Liver (tissue), 3 donors: ENCODE data around the gene LRRD1.

Source experiments
- CTCF ChIP-seq: fragments of 150-350 bp; IDR thresholded peaks from 2 replicates; pipeline ENCODE4 v1.5.1; 2017; ENCODE audit warnings: improper control_type of control experiment, low read depth, low read length; ENCODE audit not compliant: missing input control
- GABPA ChIP-seq, 2 donors: IDR thresholded peaks in 1 of 2; conservative IDR thresholded peaks in 1 of 2; 2 replicates each; pipeline ENCODE4 v1.6.1; 2016; ENCODE audit warnings: antibody characterized with exemption in 2 of 2, mild to moderate bottlenecking in 1 of 2, moderate library complexity in 1 of 2
- JUND ChIP-seq, 2 donors: IDR thresholded peaks; 2 replicates each; pipeline ENCODE4 v1.6.1; 2016; ENCODE audit warnings: antibody characterized with exemption in 2 of 2
- MAX ChIP-seq: IDR thresholded peaks from 2 replicates; pipeline ENCODE4 v1.6.1; 2016; ENCODE audit warnings: antibody characterized with exemption
- RAD21 ChIP-seq, 2 donors: IDR thresholded peaks; 2 replicates each; pipeline ENCODE4 v1.6.1; 2016; ENCODE audit warnings: antibody characterized with exemption in 2 of 2, mild to moderate bottlenecking in 2 of 2
- REST ChIP-seq: IDR thresholded peaks from 2 replicates; pipeline ENCODE4 v1.6.1; 2016; ENCODE audit warnings: antibody characterized with exemption, mild to moderate bottlenecking
- RXRA ChIP-seq, 2 donors: IDR thresholded peaks; 2 replicates each; pipeline ENCODE4 v1.6.1; 2017 to 2018; ENCODE audit warnings: antibody characterized with exemption in 2 of 2, mild to moderate bottlenecking in 1 of 2
- SP1 ChIP-seq: IDR thresholded peaks from 2 replicates; pipeline ENCODE4 v1.6.1; 2018; ENCODE audit warnings: antibody characterized with exemption, mild to moderate bottlenecking
- TAF1 ChIP-seq: conservative IDR thresholded peaks from 2 replicates; pipeline ENCODE4 v1.6.1; 2016; ENCODE audit warnings: antibody characterized with exemption, mild to moderate bottlenecking
- YY1 ChIP-seq: IDR thresholded peaks from 2 replicates; pipeline ENCODE4 v1.6.1; 2016; ENCODE audit warnings: antibody characterized with exemption, mild to moderate bottlenecking
- ZBTB33 ChIP-seq: IDR thresholded peaks from 2 replicates; pipeline ENCODE4 v1.6.1; 2016; ENCODE audit warnings: antibody characterized with exemption
- donor health status: healthy.
- donor health status: healthy.

- TF ChIP-seq TAF1: no peak
- TF ChIP-seq JUND (IDR thresholded peaks at IDR 0.05): no peak
- no peak for TF ChIP-seq CTCF
- no peak for TF ChIP-seq RAD21 (IDR thresholded peaks at IDR 0.05)
- TF ChIP-seq RXRA (IDR thresholded peaks at IDR 0.05): no peak
- TF ChIP-seq MAX: no peak
- no peak for TF ChIP-seq REST
- TF ChIP-seq YY1: no peak
- TF ChIP-seq GABPA (IDR thresholded peaks at IDR 0.05 in 1 of 2, conservative IDR thresholded peaks at IDR 0.05 in 1 of 2): no peak
- no peak for TF ChIP-seq SP1
- no peak for TF ChIP-seq ZBTB33
Measured at GRCh38 chr7:92108821-92109220, 70.1 kb downstream of the LRRD1 start.
